ENCODE data around the gene TTLL12. TPM values are rescaled to one million over a fixed set of nuclear protein-coding genes. Genes with fewer than 3 reads are reported as not detected.

Gene TTLL12
- total RNA-seq, 4 donors from 2014 or later, result 31.5 to 39.0 (median 34.4) TPM

GRCh38 chr22:43153899-43154298, 33.0 kb downstream of the TTLL12 start:
- no peak for DNase-seq (ENCODE audit: low spot score)
- ATAC-seq (ENCODE audit: low FRiP score), result no peak
- TF ChIP-seq CTCF (IDR thresholded peaks at IDR 0.05), result no peak

GRCh38 chr22:43152357-43153071, 34.4 kb downstream of the TTLL12 start:
- peak; percentile 72 for ATAC-seq (ENCODE audit: low FRiP score)
- no peak for TF ChIP-seq CTCF (IDR thresholded peaks at IDR 0.05)
- DNase-seq (ENCODE audit: low spot score), result peak; percentile 50

- TF ChIP-seq CTCF (IDR thresholded peaks at IDR 0.05), result no peak
- ATAC-seq (ENCODE audit: low FRiP score) (peak; percentile 2), DNase-seq (ENCODE audit: low spot score) (no peak)
These were observed 35.0 kb downstream of the TTLL12 start for GRCh38 chr22:43152003-43152356.

- DNase-seq (ENCODE audit: low spot score), result no peak
- no peak for TF ChIP-seq CTCF (IDR thresholded peaks at IDR 0.05)
- peak; percentile 54 for ATAC-seq (ENCODE audit: low FRiP score)
These were observed 35.5 kb downstream of the TTLL12 start, which contains the start of gene TSPO for GRCh38 chr22:43151251-43152002. Gene TSPO (plus strand): TSS chr22:43151559. CDS start chr22:43159239, 7,680 bp downstream.

GRCh38 chr22:43150731-43151206, 36.2 kb downstream of the TTLL12 start:
- DNase-seq (ENCODE audit: low spot score) (no peak), ATAC-seq (ENCODE audit: low FRiP score) (no peak)
- TF ChIP-seq CTCF (IDR thresholded peaks at IDR 0.05), result no peak

- DNase-seq (ENCODE audit: low spot score) (no peak), ATAC-seq (ENCODE audit: low FRiP score) (peak; percentile 1)
- no peak for TF ChIP-seq CTCF (IDR thresholded peaks at IDR 0.05)
These were observed 38.4 kb downstream of the TTLL12 start for GRCh38 chr22:43148581-43148980.

Data from omental fat pad (tissue), 4 donors.